Neutrophil (primary cell): ENCODE data around the gene TIGD1.

ENCODE experiments used
- H3K27ac ChIP-seq: fragments of 200-600 bp; sonication (generic); 2 replicates; pipeline ENCODE4 v1.5.1; 2016; ENCODE audit warnings: mild to moderate bottlenecking, moderate library complexity
- H3K27me3 ChIP-seq: fragments of 200-600 bp; sonication (generic); 2 replicates; pipeline ENCODE4 v1.6.0; 2016; ENCODE audit warnings: mild to moderate bottlenecking
- H3K36me3 ChIP-seq: fragments of 200-600 bp; sonication (generic); 2 replicates; pipeline ENCODE4 v1.5.1; 2017
- H3K4me1 ChIP-seq, 2 experiments: fragments of 200-600 bp in 1 of 2; sonication (generic) in 1 of 2; 1 replicate in 1 of 2; 2 replicates in 1 of 2; pipeline versions ENCODE4 v1.5.1 to v1.6.1; 2013 to 2016; ENCODE audit warnings: low read depth in 1 of 2, low read length in 1 of 2, mild to moderate bottlenecking in 1 of 2, moderate library complexity in 1 of 2; ENCODE audit not compliant: control insufficient read depth in 1 of 2, insufficient read depth in 1 of 2
- H3K4me3 ChIP-seq, 2 experiments: fragments of 200-600 bp in 1 of 2; sonication (generic) in 1 of 2; 1 replicate in 1 of 2; 2 replicates in 1 of 2; pipeline ENCODE4 v1.5.1; 2013 to 2016; ENCODE audit warnings: low read depth in 1 of 2, low read length in 1 of 2, mild to moderate bottlenecking in 1 of 2, moderate library complexity in 1 of 2
- H3K9me3 ChIP-seq: fragments of 200-600 bp; sonication (generic); 2 replicates; pipeline ENCODE4 v1.5.1; 2016
- CTCF ChIP-seq: fragments of 200-600 bp; sonication (generic); IDR thresholded peaks from 2 replicates; pipeline ENCODE4 v1.5.1; 2016; ENCODE audit warnings: antibody characterized with exemption

The TIGD1 gene

GRCh38 chr2:232526372-232526941 lies 23.9 kb downstream of the TIGD1 start:
- Histone ChIP-seq H3K36me3 (no peaks in the 10 kb centered on the region), H3K27ac (no peak overlapping the region), H3K4me1 (peaks cover 0 to 9% of the 10 kb centered on the region in 2 experiments), H3K4me3 (no peak overlapping the region), H3K9me3 (no peaks in the 10 kb centered on the region), H3K27me3 (peaks cover 78% of the 10 kb centered on the region)
- TF ChIP-seq CTCF: no peak

GRCh38 chr2:232525791-232526371 lies 24.5 kb downstream of the TIGD1 start, which contains the start of gene CHRND:
Gene CHRND (plus strand): TSS chr2:232526160. CDS start chr2:232526216, 56 bp downstream.
- Histone ChIP-seq H3K36me3 (no peaks in the 10 kb centered on the region), H3K4me3 (no peak within 1 kb of the TSS), H3K27ac (no peak within 1 kb of the TSS), H3K9me3 (no peaks in the 10 kb centered on the region), H3K27me3 (peaks cover 83% of the 10 kb centered on the region), H3K4me1 (peaks cover 0 to 9% of the 10 kb centered on the region in 2 experiments)
- TF ChIP-seq CTCF: no peak

- Histone ChIP-seq H3K27ac (no peak overlapping the region), H3K4me3 (no peak overlapping the region), H3K4me1 (peaks cover 0 to 9% of the 10 kb centered on the region in 2 experiments), H3K27me3 (peaks cover 90% of the 10 kb centered on the region), H3K36me3 (no peaks in the 10 kb centered on the region), H3K9me3 (no peaks in the 10 kb centered on the region)
- no peak for TF ChIP-seq CTCF
Measured at GRCh38 chr2:232525199-232525598, 25.2 kb downstream of the TIGD1 start.

- peaks cover 0 to 9% of the 10 kb centered on the region in 2 experiments for H3K4me1 ChIP-seq
Measured at GRCh38 chr2:232524771-232525170, 25.6 kb downstream of the TIGD1 start.

More at GRCh38 chr2:232524771-232525170, 25.6 kb downstream of the TIGD1 start:
- TF ChIP-seq CTCF: no peak
- Histone ChIP-seq H3K27ac (no peak overlapping the region), H3K27me3 (peaks cover 95% of the 10 kb centered on the region), H3K4me3 (no peak overlapping the region), H3K9me3 (no peaks in the 10 kb centered on the region), H3K36me3 (no peaks in the 10 kb centered on the region)
